Activated CD8-positive, alpha-beta T cell treated with anti-CD3 and anti-CD28 coated beads, Interleukin-2, amount 10 ng/mL, durations not matched to agents 7 days and 5 days (primary cell): ENCODE results near the gene NTM. TPM values are rescaled to one million over a fixed set of nuclear protein-coding genes. Genes with fewer than 3 reads are reported as not detected.

Source experiments
- ATAC-seq: fragments of 150-1000 bp; cut with Tn5 transposase; one replicate; pipeline ENCODE4 v1.10.0; 2021; ENCODE audit warnings: moderate library complexity
- CTCF ChIA-PET: fragments of 350-600 bp; sonication (Branson Sonifier 250); formaldehyde crosslinking; loops from one replicate; lab custom pipeline; 2021; ENCODE audit warnings: antibody characterized with exemption; lab: Charles Lee
- POLR2A ChIA-PET: fragments of 350-600 bp; sonication (Branson Sonifier 250); formaldehyde crosslinking; loops from one replicate; lab custom pipeline; 2021; ENCODE audit warnings: antibody characterized with exemption; lab: Charles Lee
- DNase-seq: peaks from one replicate; pipeline ENCODE4 v3.0.0-alpha.2; 2020
- H3K27ac Mint-ChIP-seq: one replicate; pipeline ENCODE4 v1.8.0; 2021; ENCODE audit warnings: mild to moderate bottlenecking, mixed read lengths
- H3K27me3 Mint-ChIP-seq: one replicate; pipeline ENCODE4 v1.8.0; 2021; ENCODE audit warnings: low read depth, mixed read lengths
- H3K36me3 Mint-ChIP-seq: one replicate; pipeline ENCODE4 v1.8.0; 2021; ENCODE audit warnings: low read depth, mixed read lengths
- H3K4me1 Mint-ChIP-seq: one replicate; pipeline ENCODE4 v1.8.0; 2021; ENCODE audit warnings: low read depth, mixed read lengths
- H3K4me3 Mint-ChIP-seq: one replicate; pipeline ENCODE4 v1.8.0; 2021; ENCODE audit warnings: mild to moderate bottlenecking, mixed read lengths
- H3K9me3 Mint-ChIP-seq: one replicate; pipeline ENCODE4 v1.8.0; 2022; ENCODE audit warnings: mixed read lengths; ENCODE audit not compliant: insufficient read depth
- total RNA-seq, 2 experiments: library from RNA; stranded (reverse); gene quantifications; one replicate each; pipeline ENCODE4 v1.2.3, GENCODE V29; 2021

The NTM gene
- total RNA-seq, 2 experiments from 2014 or later = not detected

DNA sequence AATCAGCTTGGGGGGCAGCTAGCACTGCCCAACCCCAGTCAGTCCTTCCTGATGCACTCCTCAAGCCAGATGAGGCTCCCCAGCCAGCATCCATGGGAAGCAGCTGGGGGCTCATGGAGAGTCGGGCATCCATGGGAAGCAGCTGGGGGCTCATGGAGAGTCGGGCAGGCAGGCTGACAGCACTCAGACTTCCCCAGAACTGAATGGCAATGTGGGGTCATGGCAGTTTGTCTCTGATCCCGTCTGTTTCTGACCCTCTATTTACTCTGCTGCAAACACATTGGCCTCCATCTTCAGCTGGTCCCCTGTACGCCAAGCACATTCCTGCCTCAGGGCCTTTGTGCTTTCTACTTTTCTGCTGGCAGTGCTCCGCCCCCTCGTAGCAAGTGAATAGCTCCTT lies 314.8 kb downstream of the NTM start:
- H3K9me3 Mint-ChIP-seq = no peaks in the 10 kb centered on the region
- DNase-seq = no peak
- H3K36me3 Mint-ChIP-seq = no peaks in the 10 kb centered on the region
- ATAC-seq = no peak
- H3K4me3 Mint-ChIP-seq = no peak overlapping the region
- no peaks in the 10 kb centered on the region for H3K4me1 Mint-ChIP-seq
- no peaks in the 10 kb centered on the region for H3K27me3 Mint-ChIP-seq
- H3K27ac Mint-ChIP-seq = no peak overlapping the region
- POLR2A ChIA-PET = no interaction called here
- CTCF ChIA-PET = interaction anchor here (0.6 to 2.4 kb wide), 3 partner anchors 9 to 23 kb away, joined by 3 to 8 read pairs (median 8); no protein-coding TSS in a partner anchor

DNA sequence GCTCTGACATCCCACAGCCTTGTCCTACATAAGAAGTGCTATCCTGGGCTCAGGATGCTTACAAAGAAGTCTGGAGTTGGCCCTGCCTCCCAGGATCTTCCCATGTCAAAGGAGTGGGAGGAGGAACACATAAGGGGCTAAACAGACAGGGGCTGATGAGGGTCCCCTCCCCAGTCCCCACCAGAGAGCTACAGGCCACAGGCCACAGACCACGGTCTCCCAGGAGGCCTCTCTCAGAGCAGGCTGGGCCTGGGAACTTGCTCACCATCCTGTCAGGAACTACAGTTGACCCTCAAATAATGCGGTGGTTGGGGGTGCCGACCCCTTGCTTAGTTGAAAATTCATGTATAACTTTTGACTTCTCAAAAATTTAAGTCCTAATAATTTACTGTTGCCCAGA lies 315.5 kb downstream of the NTM start:
- CTCF ChIA-PET = interaction anchor here (0.6 to 2.4 kb wide), 3 partner anchors 9 to 23 kb away, joined by 3 to 8 read pairs (median 8); no protein-coding TSS in a partner anchor
- Mint-ChIP-seq H3K27me3 (no peaks in the 10 kb centered on the region), H3K9me3 (no peaks in the 10 kb centered on the region), H3K36me3 (no peaks in the 10 kb centered on the region), H3K4me3 (no peak overlapping the region), H3K27ac (no peak overlapping the region), H3K4me1 (no peaks in the 10 kb centered on the region)
- ATAC-seq (no peak), DNase-seq (no peak)
- POLR2A ChIA-PET = no interaction called here

DNA sequence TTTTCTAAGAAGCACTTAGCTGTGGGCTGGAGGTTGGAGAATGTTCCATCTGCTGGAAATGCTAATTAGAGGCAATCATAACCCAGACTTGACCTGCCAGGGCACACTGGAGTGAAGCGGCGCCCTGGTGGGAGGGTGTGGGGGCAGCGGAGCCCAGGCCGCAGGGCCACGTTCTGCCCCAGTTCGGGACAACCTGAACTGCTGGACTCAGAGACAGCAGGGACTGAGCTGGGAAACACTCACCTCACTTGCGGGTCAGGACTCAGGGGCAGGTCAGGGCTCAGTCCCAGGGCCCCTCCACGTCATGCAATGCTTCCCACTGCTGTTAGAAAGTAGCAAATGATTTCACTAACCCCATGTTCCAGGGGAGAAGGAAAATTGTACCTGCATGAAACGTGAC lies 316.4 kb downstream of the NTM start:
- H3K27me3 Mint-ChIP-seq = no peaks in the 10 kb centered on the region
- ChIA-PET POLR2A (no interaction called here), CTCF (interaction anchor here (2.1 kb wide), 1 partner anchor 13 kb away, joined by 8 read pairs; no protein-coding TSS in a partner anchor)
- H3K36me3 Mint-ChIP-seq = no peaks in the 10 kb centered on the region
- H3K4me3 Mint-ChIP-seq = no peak overlapping the region
- DNase-seq = peak; percentile 1
- H3K9me3 Mint-ChIP-seq = no peaks in the 10 kb centered on the region
- no peak overlapping the region for H3K27ac Mint-ChIP-seq
- H3K4me1 Mint-ChIP-seq = no peaks in the 10 kb centered on the region
- ATAC-seq = no peak

DNA sequence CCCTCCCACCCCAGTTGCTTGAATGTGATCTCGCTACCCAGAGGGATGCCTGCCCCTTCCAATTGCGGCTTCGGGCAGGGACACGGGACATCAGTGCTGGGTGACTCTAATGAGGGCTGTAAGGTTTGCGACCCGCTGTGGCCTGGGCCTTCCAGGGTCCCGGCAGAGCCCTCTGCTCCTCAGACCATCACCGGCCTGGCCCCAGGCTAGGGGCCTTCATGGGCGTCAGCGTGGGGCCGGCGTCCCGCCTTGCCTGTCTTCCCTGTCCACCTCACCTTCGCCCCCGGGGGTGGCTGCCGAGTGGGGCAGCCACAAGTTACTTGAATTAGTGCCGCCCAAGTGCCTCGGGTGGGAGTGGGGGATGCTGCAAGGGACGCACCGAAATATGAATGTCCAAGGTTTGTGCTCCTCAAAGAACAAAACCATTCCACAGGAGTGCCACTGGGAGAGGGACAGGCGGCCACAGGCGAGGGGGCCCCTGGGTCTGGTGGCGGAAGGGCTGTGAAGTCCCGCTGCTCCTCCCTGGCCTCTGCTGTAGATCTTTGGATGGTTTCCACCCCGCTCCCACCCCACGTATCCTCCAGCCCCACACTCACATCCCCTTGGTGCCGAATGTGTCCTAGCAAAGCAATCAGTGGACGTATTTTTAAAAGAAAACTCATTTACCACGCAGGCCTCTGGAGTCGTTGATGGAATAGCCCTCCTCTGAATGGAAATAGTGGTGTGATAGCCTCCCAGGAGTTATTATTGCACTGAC lies 317.1 kb downstream of the NTM start:
- Mint-ChIP-seq H3K4me1 (no peaks in the 10 kb centered on the region), H3K36me3 (no peaks in the 10 kb centered on the region), H3K27ac (no peak overlapping the region), H3K27me3 (no peaks in the 10 kb centered on the region), H3K9me3 (no peaks in the 10 kb centered on the region), H3K4me3 (no peak overlapping the region)
- ATAC-seq = no peak
- ChIA-PET CTCF (interaction anchor here (1.0 to 2.9 kb wide), 5 partner anchors 9 to 444 kb away, joined by 3 to 14 read pairs (median 8); no protein-coding TSS in a partner anchor), POLR2A (no interaction called here)
- peak; percentile 5 for DNase-seq

DNA sequence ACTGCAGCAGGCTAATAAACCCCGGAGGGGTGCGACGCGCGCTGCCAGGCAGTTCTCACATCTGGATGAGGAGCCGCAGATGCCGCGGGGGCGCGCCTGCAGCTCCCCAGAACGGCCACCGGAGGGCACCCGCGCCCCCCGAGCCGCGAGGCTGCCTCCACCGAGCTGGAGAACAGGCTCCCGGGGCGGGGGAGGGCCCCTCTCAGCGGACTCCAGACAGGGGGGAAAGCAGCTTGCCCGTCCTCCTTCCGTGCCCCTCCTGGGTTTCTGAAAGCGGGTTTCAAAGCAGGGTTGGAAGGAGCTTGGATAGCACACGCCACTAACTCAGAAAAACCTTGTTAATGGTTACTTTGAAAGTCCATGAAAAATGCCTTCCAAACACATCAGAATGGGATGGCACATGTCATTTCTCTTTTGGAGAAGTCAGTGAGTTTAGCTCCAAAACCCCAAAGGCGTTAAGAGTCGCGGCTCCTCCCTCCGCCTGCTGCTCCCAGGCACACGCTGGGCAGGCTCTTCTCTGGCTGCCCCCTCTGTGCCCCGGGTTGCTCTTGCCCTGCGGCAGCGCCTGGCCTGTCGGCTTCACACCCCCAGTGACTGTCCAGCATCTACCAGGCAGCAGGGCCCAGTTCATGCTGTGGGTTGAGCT lies 317.8 kb downstream of the NTM start:
- CTCF ChIA-PET = interaction anchor here (1.0 to 2.9 kb wide), 4 partner anchors 8 to 443 kb away, joined by 3 to 14 read pairs (median 8); no protein-coding TSS in a partner anchor

DNA sequence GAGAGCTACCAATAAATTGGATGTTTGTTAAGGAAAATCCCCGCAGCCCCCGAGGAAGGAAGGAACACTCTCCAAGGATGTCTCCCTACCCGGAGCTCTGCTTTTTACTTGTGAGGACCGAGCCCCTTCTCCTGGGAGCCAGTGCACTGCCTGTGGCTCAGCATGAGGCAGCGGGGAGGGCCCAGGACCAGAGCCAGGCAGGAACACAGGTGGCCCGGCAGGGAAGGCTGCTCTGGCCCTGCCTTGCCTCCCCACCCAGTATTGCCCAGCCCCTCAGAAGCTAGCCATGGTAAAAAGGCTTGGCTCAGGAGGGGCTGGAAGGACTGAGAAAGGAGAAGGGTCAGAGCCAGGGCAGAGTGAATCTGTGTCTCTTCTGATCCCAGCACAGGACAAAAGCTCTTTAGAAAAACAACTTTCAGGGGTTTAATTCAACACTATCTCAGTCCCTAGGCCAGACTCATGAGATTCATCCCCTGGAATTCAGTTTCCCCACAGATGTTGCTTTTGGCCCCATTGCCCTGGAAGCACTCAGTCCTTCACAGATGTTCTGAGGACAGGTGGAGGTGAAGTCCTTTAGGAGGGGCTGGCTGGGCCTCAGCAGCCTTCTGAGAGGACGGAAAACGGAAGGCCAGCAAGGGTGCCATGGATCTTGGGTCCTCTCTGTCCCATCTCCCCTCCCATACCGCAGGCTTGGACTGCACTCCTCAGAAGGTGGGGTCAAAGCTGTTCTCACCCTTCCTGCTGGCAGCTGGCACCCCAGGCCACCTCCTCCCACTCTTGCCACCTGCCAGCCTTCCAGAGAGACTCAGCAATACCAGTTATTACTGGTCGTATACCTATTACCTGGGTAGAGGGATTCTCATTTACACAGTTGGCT lies 318.9 kb downstream of the NTM start:
- ChIA-PET CTCF (interaction anchor here (1.8 to 2.9 kb wide), 2 partner anchors 11 to 15 kb away, joined by 12 to 14 read pairs; no protein-coding TSS in a partner anchor), POLR2A (no interaction called here)
- Mint-ChIP-seq H3K27me3 (no peaks in the 10 kb centered on the region), H3K36me3 (no peaks in the 10 kb centered on the region), H3K4me1 (no peaks in the 10 kb centered on the region), H3K27ac (no peak overlapping the region), H3K4me3 (no peak overlapping the region), H3K9me3 (no peaks in the 10 kb centered on the region)
- ATAC-seq (no peak), DNase-seq (no peak)

More for the DNA sequence above, 317.8 kb downstream of the NTM start:
- Mint-ChIP-seq H3K27ac (no peak overlapping the region), H3K4me1 (no peaks in the 10 kb centered on the region), H3K36me3 (no peaks in the 10 kb centered on the region), H3K27me3 (no peaks in the 10 kb centered on the region), H3K9me3 (no peaks in the 10 kb centered on the region), H3K4me3 (no peak overlapping the region)
- POLR2A ChIA-PET = no interaction called here
- peak; percentile 46 for DNase-seq
- ATAC-seq = peak; percentile 72

DNA sequence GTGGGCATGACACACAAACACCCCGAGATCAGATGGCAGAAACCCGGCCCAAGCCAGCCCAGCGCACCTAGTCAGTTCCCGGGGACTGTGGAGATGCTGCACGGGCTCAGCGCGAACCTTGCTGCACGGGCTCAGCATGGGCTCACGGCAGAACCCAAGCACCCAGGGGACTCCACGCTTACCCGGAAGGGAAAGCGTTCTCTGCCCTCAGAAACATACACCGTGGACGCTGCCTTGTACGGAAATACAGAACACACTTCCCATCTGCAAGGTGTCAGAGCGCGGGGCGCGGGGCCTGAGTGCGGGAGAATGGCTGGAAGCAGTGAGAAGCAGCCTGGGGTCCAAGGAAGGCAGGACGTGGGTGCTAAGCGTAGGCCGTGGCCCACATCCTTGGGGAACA lies 319.9 kb downstream of the NTM start:
- no peaks in the 10 kb centered on the region for H3K9me3 Mint-ChIP-seq
- no peak for DNase-seq
- no peak for ATAC-seq

DNA sequence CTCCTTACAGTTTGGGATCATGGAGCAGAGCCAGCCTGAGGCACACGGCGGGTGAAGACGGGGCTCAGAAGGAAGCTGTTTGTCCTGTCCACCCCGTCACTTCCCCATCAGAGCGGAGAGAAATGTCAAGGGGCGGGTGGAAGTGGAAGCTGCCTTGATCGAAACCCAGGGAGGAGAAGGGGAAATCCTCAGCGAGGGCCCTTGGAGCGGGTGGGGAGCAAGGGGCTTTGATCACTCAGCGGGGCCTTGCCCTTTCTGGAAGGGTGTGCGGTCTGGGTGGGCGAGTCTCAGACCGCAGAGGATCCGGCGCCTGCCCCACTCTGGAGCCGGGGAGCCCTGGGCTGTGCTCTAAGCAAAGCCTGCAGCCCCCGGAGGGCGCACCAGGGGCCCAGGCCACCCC lies 320.4 kb downstream of the NTM start:
- POLR2A ChIA-PET = no interaction called here

More for the DNA sequence above, 319.9 kb downstream of the NTM start:
- H3K36me3 Mint-ChIP-seq = no peaks in the 10 kb centered on the region
- H3K27me3 Mint-ChIP-seq = no peaks in the 10 kb centered on the region
- H3K4me3 Mint-ChIP-seq = no peak overlapping the region
- no peak overlapping the region for H3K27ac Mint-ChIP-seq
- H3K4me1 Mint-ChIP-seq = no peaks in the 10 kb centered on the region
- ChIA-PET POLR2A (no interaction called here), CTCF (interaction anchor here (2.9 kb wide), 1 partner anchor 16 kb away, joined by 14 read pairs; no protein-coding TSS in a partner anchor)

DNA sequence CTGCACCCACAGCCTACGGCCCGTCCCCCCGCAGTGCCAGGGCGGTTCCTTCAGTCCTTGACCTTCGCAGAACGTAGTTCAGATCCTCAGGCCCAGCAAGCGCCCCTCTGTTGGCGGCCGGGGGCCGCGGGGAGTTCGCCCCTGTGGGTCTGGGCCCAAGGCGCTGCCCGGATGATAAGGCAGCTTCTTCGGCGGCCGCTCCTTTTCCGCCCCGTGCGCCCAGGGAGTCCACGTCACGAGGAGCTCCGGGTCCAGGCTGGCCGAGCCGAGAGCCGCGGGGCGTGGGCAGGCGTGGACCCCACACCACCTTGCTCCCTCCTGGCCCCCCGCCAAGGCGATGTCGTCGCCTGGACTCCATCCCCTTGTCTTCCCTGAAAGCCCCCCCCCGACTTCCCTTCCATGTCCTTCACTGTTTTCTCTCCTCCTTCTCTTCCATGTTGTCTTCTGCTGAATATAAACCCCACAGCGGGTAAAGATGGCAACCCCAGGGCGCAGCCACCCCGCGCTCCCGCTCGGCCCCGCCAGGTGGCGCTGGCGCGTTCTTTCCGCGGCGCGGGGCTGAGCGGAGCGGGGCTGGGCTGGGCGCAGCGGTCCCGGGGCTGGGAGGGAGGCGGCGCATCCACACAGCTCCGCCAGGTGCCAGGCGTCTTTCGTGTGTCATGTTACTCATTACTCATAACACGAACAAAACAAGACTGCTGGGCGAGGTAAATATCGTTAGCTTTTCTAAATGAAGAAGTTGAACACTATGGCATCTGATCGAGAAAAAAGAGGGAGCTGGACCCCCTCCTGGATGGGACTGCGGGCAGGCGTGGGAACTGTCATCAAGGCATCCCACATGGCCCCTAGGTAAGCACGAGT lies 321.0 kb downstream of the NTM start:
- ChIA-PET CTCF (interaction anchor here (1.9 kb wide), 1 partner anchor 17 kb away, joined by 6 read pairs; no protein-coding TSS in a partner anchor), POLR2A (no interaction called here)
- H3K4me3 Mint-ChIP-seq = no peak overlapping the region
- H3K36me3 Mint-ChIP-seq = no peaks in the 10 kb centered on the region
- no peaks in the 10 kb centered on the region for H3K9me3 Mint-ChIP-seq
- H3K27ac Mint-ChIP-seq = no peak overlapping the region
- DNase-seq (peak; percentile 27), ATAC-seq (peak; percentile 75)
- no peaks in the 10 kb centered on the region for H3K27me3 Mint-ChIP-seq
- no peaks in the 10 kb centered on the region for H3K4me1 Mint-ChIP-seq

More for the DNA sequence above, 320.4 kb downstream of the NTM start:
- Mint-ChIP-seq H3K9me3 (no peaks in the 10 kb centered on the region), H3K4me1 (no peaks in the 10 kb centered on the region), H3K27ac (no peak overlapping the region), H3K4me3 (no peak overlapping the region), H3K27me3 (no peaks in the 10 kb centered on the region), H3K36me3 (no peaks in the 10 kb centered on the region)
- ATAC-seq (no peak), DNase-seq (peak; percentile 10)
- CTCF ChIA-PET = no interaction called here

DNA sequence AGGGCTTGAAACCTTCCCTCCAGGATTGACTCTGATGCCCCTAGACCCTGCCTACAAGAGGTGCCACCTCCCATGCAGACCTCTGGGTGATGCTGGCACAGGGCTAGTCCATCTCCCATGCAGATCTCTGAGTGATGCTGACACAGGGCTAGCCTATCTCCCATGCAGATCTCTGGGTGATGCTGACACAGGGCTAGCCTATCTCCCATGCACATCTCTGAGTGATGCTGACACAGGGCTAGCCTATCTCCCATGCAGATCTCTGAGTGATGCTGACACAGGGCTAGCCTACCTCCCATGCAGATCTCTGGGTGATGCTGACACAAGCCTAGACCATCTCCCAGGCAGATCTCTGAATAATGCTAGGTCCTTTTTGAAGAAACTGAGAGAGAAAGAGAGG lies 321.7 kb downstream of the NTM start:
- ChIA-PET CTCF (interaction anchor here (1.9 kb wide), 1 partner anchor 18 kb away, joined by 6 read pairs; no protein-coding TSS in a partner anchor), POLR2A (no interaction called here)
- Mint-ChIP-seq H3K27ac (no peak overlapping the region), H3K4me1 (no peaks in the 10 kb centered on the region), H3K4me3 (no peak overlapping the region), H3K9me3 (no peaks in the 10 kb centered on the region), H3K36me3 (no peaks in the 10 kb centered on the region), H3K27me3 (no peaks in the 10 kb centered on the region)
- DNase-seq = no peak
- no peak for ATAC-seq
